GM21529 (cell line): ENCODE data around the gene GGT6.

Source experiments
- ATAC-seq: cut with Tn5 transposase; IDR thresholded peaks from one replicate; pipeline ENCODE4 v1.9.1; 2021; ENCODE audit not compliant: unreplicated experiment

The GGT6 gene

DNA sequence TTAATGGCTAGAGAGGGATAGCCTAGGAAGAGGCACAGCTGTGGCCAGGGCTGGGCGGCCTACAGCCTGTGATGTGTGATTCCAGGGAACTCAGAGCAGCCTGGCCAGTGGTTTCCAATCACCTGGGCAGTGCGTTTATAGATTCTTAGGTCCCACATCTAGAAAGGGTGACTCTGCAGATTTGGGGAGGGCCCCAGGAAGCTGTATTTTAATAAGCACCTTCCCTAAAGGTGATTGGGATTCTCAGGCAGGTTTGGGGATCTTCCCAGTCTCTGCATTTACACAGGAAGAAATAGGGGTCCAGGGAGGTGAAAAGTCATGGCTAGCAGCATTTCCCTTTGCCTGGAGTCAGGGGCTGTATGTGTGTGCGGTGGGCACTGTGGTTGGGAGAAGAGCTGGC is 52.2 kb downstream of the GGT6 start:
- no peak for ATAC-seq

DNA sequence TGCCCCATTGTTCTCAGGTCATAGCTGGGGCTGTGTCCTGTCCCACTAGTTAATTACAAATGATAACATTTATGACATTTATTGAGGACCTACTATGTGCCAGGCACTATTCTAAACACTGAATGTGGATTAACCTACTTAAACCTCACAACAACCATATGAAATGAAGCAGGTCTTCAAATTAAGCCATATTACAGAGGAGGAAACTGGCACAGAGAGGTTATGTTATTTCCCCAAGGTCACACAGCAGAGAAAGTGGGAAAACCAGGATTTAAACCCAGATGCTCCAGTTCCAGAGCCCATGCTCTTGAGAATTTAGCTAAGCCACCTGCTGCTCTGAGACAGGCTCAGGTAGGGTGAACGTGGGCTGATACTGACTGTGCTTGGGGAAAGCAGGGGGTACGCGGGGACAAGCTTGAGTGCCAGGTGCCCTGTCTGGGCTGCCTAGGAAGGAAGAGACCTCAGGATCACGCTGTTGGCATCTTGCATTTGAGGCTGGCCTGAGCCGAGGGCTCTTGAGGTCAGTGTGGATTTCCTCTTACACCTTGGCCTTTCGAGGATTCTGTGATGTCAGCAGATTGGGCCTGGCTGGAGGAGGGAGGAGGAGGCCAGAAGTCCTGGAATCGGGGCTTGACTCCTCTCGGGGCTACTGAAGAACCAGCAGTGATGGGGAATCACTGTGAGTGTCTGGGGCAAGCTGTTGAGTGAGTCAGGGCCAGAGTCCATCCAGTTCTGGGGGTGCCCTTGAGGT is 52.8 kb downstream of the GGT6 start:
- no peak for ATAC-seq
